Measurements from ENCODE around the gene CACNA1C.

- no peak for TF ChIP-seq POLR2A (IDR thresholded peaks at IDR 0.05; ENCODE audit: low read depth)
- no peak for TF ChIP-seq POLR2AphosphoS5 (IDR thresholded peaks at IDR 0.05)
Observed at GRCh38 chr12:2451497-2451896, 398.7 kb downstream of the CACNA1C start.
